Measurements from ENCODE around the gene PRKN.

DNA sequence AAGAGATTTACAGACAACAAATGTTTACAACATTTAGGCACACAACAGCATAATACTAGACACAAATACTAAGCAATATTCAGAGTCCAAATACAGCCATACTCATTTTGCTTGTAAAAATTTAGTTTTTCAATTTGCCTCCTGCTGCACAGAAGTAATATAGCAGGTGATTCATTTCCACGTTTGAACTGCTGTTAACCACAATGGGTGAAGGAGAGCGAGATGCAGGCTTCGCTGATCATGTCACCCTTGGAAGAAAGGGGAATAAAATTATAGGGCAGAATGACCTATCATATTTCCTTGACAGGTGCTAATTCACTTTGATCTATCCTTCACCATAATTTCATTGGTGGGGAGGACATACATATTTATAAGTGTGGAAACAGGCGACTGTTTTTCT is 809.9 kb downstream of the PRKN start:
- TF ChIP-seq, protein P1, sequence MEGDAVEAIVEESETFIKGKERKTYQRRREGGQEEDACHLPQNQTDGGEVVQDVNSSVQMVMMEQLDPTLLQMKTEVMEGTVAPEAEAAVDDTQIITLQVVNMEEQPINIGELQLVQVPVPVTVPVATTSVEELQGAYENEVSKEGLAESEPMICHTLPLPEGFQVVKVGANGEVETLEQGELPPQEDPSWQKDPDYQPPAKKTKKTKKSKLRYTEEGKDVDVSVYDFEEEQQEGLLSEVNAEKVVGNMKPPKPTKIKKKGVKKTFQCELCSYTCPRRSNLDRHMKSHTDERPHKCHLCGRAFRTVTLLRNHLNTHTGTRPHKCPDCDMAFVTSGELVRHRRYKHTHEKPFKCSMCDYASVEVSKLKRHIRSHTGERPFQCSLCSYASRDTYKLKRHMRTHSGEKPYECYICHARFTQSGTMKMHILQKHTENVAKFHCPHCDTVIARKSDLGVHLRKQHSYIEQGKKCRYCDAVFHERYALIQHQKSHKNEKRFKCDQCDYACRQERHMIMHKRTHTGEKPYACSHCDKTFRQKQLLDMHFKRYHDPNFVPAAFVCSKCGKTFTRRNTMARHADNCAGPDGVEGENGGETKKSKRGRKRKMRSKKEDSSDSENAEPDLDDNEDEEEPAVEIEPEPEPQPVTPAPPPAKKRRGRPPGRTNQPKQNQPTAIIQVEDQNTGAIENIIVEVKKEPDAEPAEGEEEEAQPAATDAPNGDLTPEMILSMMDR (IDR thresholded peaks at IDR 0.05): no peak
- TF ChIP-seq POLR2A (IDR thresholded peaks at IDR 0.05): no peak
- TF ChIP-seq EP300 (IDR thresholded peaks at IDR 0.05): no peak

Data from tibial nerve (tissue), 4 donors.